HepG2 (cell line): ENCODE data around the gene CTAG1A. TPM values are rescaled to one million over a fixed set of nuclear protein-coding genes. Genes with fewer than 3 reads are reported as not detected.
"Not testable (repeated sequence)": the region's sequence is repeated elsewhere in the genome, so short reads cannot be mapped to it uniquely, and the experiment has no call there.

Experiments used
- ATAC-seq: fragments of 200-7000 bp; cut with Tn5 transposase; 3 replicates; pipeline ENCODE4 v1.9.1; 2020; ENCODE audit warnings: mild to moderate bottlenecking, moderate library complexity
- BruUV-seq: library from RNA; stranded (reverse); fragments of 400-500 nt; replicated peaks from 2 replicates; lab custom pipeline; 2021; lab: Mats Ljungman, UMichigan
- CTCF ChIA-PET: fragments of 300-600 bp; formaldehyde crosslinking; extraction: SDS; loops from one replicate; lab custom pipeline; 2021; ENCODE audit warnings: low total read pairs, inconsistent platforms, low intra/inter-chr PET ratio; lab: Yijun Ruan, JAX
- POLR2A ChIA-PET: fragments of 350-600 bp; sonication (Branson Sonifier 250); formaldehyde crosslinking; loops from one replicate; lab custom pipeline; 2020; ENCODE audit warnings: antibody characterized with exemption, inconsistent platforms; lab: Yijun Ruan, JAX
- DNase-seq: peaks from one replicate; pipeline ENCODE4 v3.0.0-alpha.2; 2015; ENCODE audit warnings: low spot score
- FAIRE-seq: peaks from 3 replicates; lab custom pipeline; 2011; peaks lifted over from hg19 to GRCh38; lab: Jason Lieb, UNC
- H2AFZ ChIP-seq: one replicate; pipeline ENCODE4 v1.6.1; 2011; ENCODE audit warnings: low read length, inconsistent platforms
- H3K27ac ChIP-seq: fragments of 300-600 bp; 3 replicates; pipeline ENCODE4 v1.8.0; 2011; ENCODE audit warnings: mixed run types, mild to moderate bottlenecking, mixed read lengths, low read length, inconsistent platforms; ENCODE audit not compliant: insufficient read depth; ENCODE audit errors: extremely low read length
- H3K27me3 ChIP-seq, 2 experiments: fragments of 200-600 bp in 1 of 2; 2 replicates in 1 of 2; 3 replicates in 1 of 2; pipeline versions ENCODE4 v1.6.0 to v1.8.0; 2011; ENCODE audit warnings: low read length in 2 of 2, mild to moderate bottlenecking in 2 of 2, moderate library complexity in 2 of 2, inconsistent platforms in 1 of 2; ENCODE audit not compliant: insufficient read depth in 2 of 2, control insufficient read depth in 1 of 2
- H3K36me3 ChIP-seq, 2 experiments: fragments of 200-600 bp in 1 of 2; replicated peaks in 1 of 2; 2 replicates in 1 of 2; 3 replicates in 1 of 2; pipeline versions ENCODE4 v1.5.1 to v1.8.0; 2011; ENCODE audit warnings: low read length in 2 of 2, inconsistent platforms in 1 of 2; ENCODE audit not compliant: insufficient read depth in 2 of 2, control insufficient read depth in 1 of 2
- H3K4me1 ChIP-seq: 2 replicates; pipeline ENCODE4 v1.5.1; 2012; ENCODE audit warnings: low read length, inconsistent platforms; ENCODE audit not compliant: insufficient read depth
- H3K4me2 ChIP-seq: 2 replicates; pipeline ENCODE4 v1.6.0; 2011; ENCODE audit warnings: low read depth, low read length, inconsistent platforms
- H3K4me3 ChIP-seq, 3 experiments: fragments of 200-600 bp in 1 of 3; sonication (generic), shearing (Covaris generic) in 1 of 3; replicated peaks in 1 of 3; 2 replicates each; pipeline ENCODE4 v1.5.1; 2011 to 2016; ENCODE audit warnings: low read length in 3 of 3, inconsistent platforms in 2 of 3, low read depth in 2 of 3, mild to moderate bottlenecking in 2 of 3, control low read depth in 1 of 3, mixed read lengths in 1 of 3; ENCODE audit not compliant: insufficient read depth in 1 of 3
- H3K79me2 ChIP-seq: one replicate; pipeline ENCODE4 v1.6.1; 2011; ENCODE audit warnings: low read length, inconsistent platforms; ENCODE audit not compliant: insufficient read depth
- H3K9ac ChIP-seq: 2 replicates; pipeline ENCODE4 v1.6.0; 2011; ENCODE audit warnings: mild to moderate bottlenecking, low read depth, low read length, inconsistent platforms; ENCODE audit not compliant: insufficient read depth
- H3K9me3 ChIP-seq: 2 replicates; pipeline ENCODE4 v1.5.1; 2012; ENCODE audit warnings: mild to moderate bottlenecking, low read length
- H4K20me1 ChIP-seq: 2 replicates; pipeline ENCODE4 v1.6.0; 2011; ENCODE audit warnings: inconsistent platforms, mild to moderate bottlenecking, low read length, moderate library complexity; ENCODE audit not compliant: insufficient read depth
- ARID5B ChIP-seq: IDR thresholded peaks from 2 replicates; pipeline ENCODE4 v1.4.0; 2020; ENCODE audit warnings: mild to moderate bottlenecking, missing genetic modification reagents
- FOXA3 ChIP-seq: IDR thresholded peaks from 2 replicates; pipeline ENCODE4 v1.6.1; 2016; ENCODE audit warnings: missing genetic modification reagents, missing compliant biosample characterization
- ZNF12 ChIP-seq: sonication (generic); formaldehyde crosslinking; IDR thresholded peaks from 2 replicates; pipeline ENCODE4 v1.5.0; 2020; ENCODE audit warnings: missing genetic modification reagents
- WGBS: methylation state at CpG from one replicate; pipeline ENCODE4 v1.1.6; 2017; ENCODE audit warnings: low lambda C conversion rate; 5-methylcytosine and 5-hydroxymethylcytosine counted together
- in situ Hi-C: cut with HindIII; loops from 2 replicates; pipeline ENCODE4 v1.10.0; 2017; ENCODE audit warnings: low pct_unique_long_range_greater_than_20kb; ENCODE audit not compliant: extremely low pct_ligation_motif_present
- intact Hi-C: fragments of 100-400 bp; cut with micrococcal nuclease; formaldehyde crosslinking; loops from one replicate; pipeline ENCODE4 v1.10.0; 2022; ENCODE audit not compliant: unreplicated experiment
- polyA plus RNA-seq, 8 experiments: library from polyadenylated mRNA; depleted of rRNA in 3 of 8; stranded (reverse) in 7 of 8; unstranded in 1 of 8; fragments of >200 nt; fragmentation: Illumina TruSeq in 4 of 8; extraction: Trizol in 4 of 8; gene quantifications; 2 replicates each; pipeline versions ENCODE4 v1.2.1 to v1.2.3, GENCODE V29; 2011 to 2016; ENCODE audit warnings: low read depth in 4 of 8, missing spikeins in 1 of 8, mixed read lengths in 1 of 8; ENCODE audit not compliant: insufficient read depth in 1 of 8
- total RNA-seq, 5 experiments: library from RNA; depleted of rRNA; stranded (reverse); fragments of >200 nt; fragmentation: Illumina TruSeq; extraction: Trizol; gene quantifications; 2 replicates each; pipeline ENCODE4 v1.2.3, GENCODE V29; 2016; ENCODE audit warnings: low read depth in 1 of 5

Gene CTAG1A
- total and polyA plus RNA-seq, 2 of the 13 experiments (the other 11 are each of a cell fraction or from before 2014, with no cell fraction given): not detected

GRCh38 chrX:154607370-154607769 lies 22.4 kb downstream of the CTAG1A start (continued):
- TF ChIP-seq ZNF12 (CRISPR knock-in tag): 0 out of 2 replicates have a peak, but pooled peaks have one; percentile 25
- peak; percentile 77 for TF ChIP-seq FOXA3 (CRISPR knock-in tag)
- TF ChIP-seq ARID5B (CRISPR knock-in tag): peak; percentile 61; the same call in 1 of the 2 replicates

- CTCF ChIA-PET, intact Hi-C loops, H3K4me1 ChIP-seq, DNase-seq, H3K4me3 ChIP-seq, H2AFZ ChIP-seq, H3K9ac ChIP-seq, BruUV-seq, H3K79me2 ChIP-seq, FAIRE-seq, POLR2A ChIA-PET, H3K36me3 ChIP-seq, in situ Hi-C loops, ATAC-seq, H3K4me2 ChIP-seq, H3K27ac ChIP-seq, H4K20me1 ChIP-seq, H3K27me3 ChIP-seq, H3K9me3 ChIP-seq: not testable (repeated sequence)
- 83% methylated on average over 8 of the region's 11 CpGs for WGBS
Observed at GRCh38 chrX:154607976-154608375, 23.0 kb downstream of the CTAG1A start.

GRCh38 chrX:154608823-154609222 lies 23.9 kb downstream of the CTAG1A start:
- H3K79me2 ChIP-seq, H3K4me3 ChIP-seq, DNase-seq, H3K27me3 ChIP-seq, H3K27ac ChIP-seq, H2AFZ ChIP-seq, H4K20me1 ChIP-seq, intact Hi-C loops, H3K9me3 ChIP-seq, in situ Hi-C loops, BruUV-seq, POLR2A ChIA-PET, CTCF ChIA-PET, ATAC-seq, H3K36me3 ChIP-seq, FAIRE-seq, H3K9ac ChIP-seq, H3K4me1 ChIP-seq, H3K4me2 ChIP-seq: not testable (repeated sequence)
- WGBS: 27% methylated on average over 7 of the region's 12 CpGs

GRCh38 chrX:154611146-154611545 lies 26.2 kb downstream of the CTAG1A start:
- FAIRE-seq, CTCF ChIA-PET: not testable (repeated sequence)

More at GRCh38 chrX:154611146-154611545, 26.2 kb downstream of the CTAG1A start:
- intact Hi-C loops, H3K4me1 ChIP-seq, in situ Hi-C loops, H3K9ac ChIP-seq, H3K27ac ChIP-seq, H3K4me3 ChIP-seq, DNase-seq, BruUV-seq, POLR2A ChIA-PET, H3K9me3 ChIP-seq, H4K20me1 ChIP-seq, H3K36me3 ChIP-seq, ATAC-seq, H3K79me2 ChIP-seq, H3K4me2 ChIP-seq, H2AFZ ChIP-seq, H3K27me3 ChIP-seq: not testable (repeated sequence)
- WGBS: 27% methylated on average over 11 of the region's 12 CpGs
